GM23338 (cell line): ENCODE results near the gene CLDN9. TPM values are rescaled to one million over a fixed set of nuclear protein-coding genes. Genes with fewer than 3 reads are reported as not detected.

ENCODE experiments used
- ATAC-seq: fragments of 200-7000 bp; cut with Tn5 transposase; 3 replicates; pipeline ENCODE4 v1.9.1; 2020
- DNase-seq: peaks from one replicate; pipeline ENCODE4 v3.0.0-alpha.2; 2015; ENCODE audit warnings: low spot score
- H2AFZ ChIP-seq: fragments of 200-600 bp; sonication (generic); 2 replicates; pipeline ENCODE4 v1.8.0; 2016; ENCODE audit warnings: antibody characterized with exemption, mild to moderate bottlenecking, moderate library complexity
- H3F3A ChIP-seq: fragments of 200-600 bp; sonication (generic); replicated peaks from 2 replicates; pipeline ENCODE4 v1.8.0; 2017; ENCODE audit warnings: antibody characterized with exemption, mixed run types, low read depth
- H3K27ac ChIP-seq: fragments of 200-600 bp; sonication (generic); 2 replicates; pipeline ENCODE4 v1.6.1; 2016; ENCODE audit warnings: low read depth
- H3K27me3 ChIP-seq: fragments of 200-600 bp; sonication (generic); 2 replicates; pipeline ENCODE4 v1.8.0; 2016; ENCODE audit warnings: mild to moderate bottlenecking, mixed run types, moderate library complexity; ENCODE audit not compliant: insufficient read depth
- H3K36me3 ChIP-seq: fragments of 200-600 bp; sonication (generic); 2 replicates; pipeline ENCODE4 v1.8.0; 2016; ENCODE audit warnings: mild to moderate bottlenecking; ENCODE audit not compliant: insufficient read depth
- H3K4me1 ChIP-seq: fragments of 200-600 bp; sonication (generic); 2 replicates; pipeline ENCODE4 v1.8.0; 2016; ENCODE audit warnings: mild to moderate bottlenecking, moderate library complexity; ENCODE audit not compliant: insufficient read depth
- H3K4me2 ChIP-seq: fragments of 200-600 bp; sonication (generic); 2 replicates; pipeline ENCODE4 v1.7.1; 2017; ENCODE audit warnings: mixed run types
- H3K4me3 ChIP-seq: fragments of 200-600 bp; sonication (generic); 2 replicates; pipeline ENCODE4 v1.6.1; 2016; ENCODE audit warnings: mixed run types
- H3K79me2 ChIP-seq: fragments of 200-600 bp; sonication (generic); replicated peaks from 2 replicates; pipeline ENCODE4 v1.8.0; 2017; ENCODE audit warnings: mild to moderate bottlenecking; ENCODE audit not compliant: insufficient read depth
- H3K9me2 ChIP-seq: fragments of 200-600 bp; sonication (generic); 2 replicates; pipeline ENCODE4 v1.8.0; 2017; ENCODE audit not compliant: insufficient read depth
- H4K20me1 ChIP-seq: fragments of 200-600 bp; sonication (generic); replicated peaks from 2 replicates; pipeline ENCODE4 v1.8.0; 2017; ENCODE audit warnings: mild to moderate bottlenecking; ENCODE audit not compliant: insufficient read depth
- H3K27ac Mint-ChIP-seq: 2 replicates; pipeline ENCODE4 v1.8.0; 2020; ENCODE audit warnings: inconsistent platforms, mild to moderate bottlenecking, moderate library complexity, mixed read lengths
- H3K27me3 Mint-ChIP-seq: 3 replicates; pipeline ENCODE4 v1.8.0; 2022; ENCODE audit warnings: low read depth, mild to moderate bottlenecking, moderate library complexity, mixed read lengths, inconsistent platforms; ENCODE audit not compliant: insufficient read depth, poor library complexity
- H3K36me3 Mint-ChIP-seq: 3 replicates; pipeline ENCODE4 v1.8.0; 2021; ENCODE audit warnings: low read depth, mild to moderate bottlenecking, inconsistent platforms, moderate library complexity, mixed read lengths
- H3K4me1 Mint-ChIP-seq: 3 replicates; pipeline ENCODE4 v1.8.0; 2020; ENCODE audit warnings: mild to moderate bottlenecking, inconsistent platforms, mixed read lengths
- H3K4me3 Mint-ChIP-seq: 3 replicates; pipeline ENCODE4 v1.8.0; 2021; ENCODE audit warnings: moderate library complexity, mild to moderate bottlenecking, inconsistent platforms, mixed read lengths
- H3K9me3 Mint-ChIP-seq: 3 replicates; pipeline ENCODE4 v1.8.0; 2020; ENCODE audit warnings: moderate library complexity, mild to moderate bottlenecking, inconsistent platforms, mixed read lengths
- CREB1 ChIP-seq: fragments of 250-450 bp; sonication (Bioruptor Pico); IDR thresholded peaks from 2 replicates; pipeline ENCODE4 v1.5.0; 2020; ENCODE audit warnings: low read depth, mild to moderate bottlenecking, moderate library complexity
- CTCF ChIP-seq, 2 experiments: fragments of 200-600 bp in 1 of 2; sonication (generic) in 1 of 2; conservative IDR thresholded peaks; 2 replicates each; pipeline versions ENCODE4 v1.5.1 to v1.6.1; 2016 to 2017; ENCODE audit warnings: antibody characterized with exemption in 2 of 2, low read depth in 2 of 2, mild to moderate bottlenecking in 2 of 2, moderate library complexity in 1 of 2
- NANOG ChIP-seq: IDR thresholded peaks from 2 replicates; pipeline ENCODE4 v1.6.1; 2016; ENCODE audit warnings: antibody characterized with exemption, borderline replicate concordance
- POLR2AphosphoS5 ChIP-seq: IDR thresholded peaks from 2 replicates; pipeline ENCODE4 v1.6.1; 2016; ENCODE audit warnings: antibody characterized with exemption, low read depth
- STAT1 ChIP-seq: IDR thresholded peaks from one replicate; pipeline ENCODE4 v1.6.1; 2016; ENCODE audit warnings: antibody characterized with exemption; ENCODE audit not compliant: unreplicated experiment
- ZNF331 ChIP-seq: fragments of 250-450 bp; sonication (Bioruptor Pico); IDR thresholded peaks from 2 replicates; pipeline ENCODE4 v1.5.0; 2020; ENCODE audit warnings: low read depth, mild to moderate bottlenecking, moderate library complexity
- polyA plus RNA-seq: library from polyadenylated mRNA; unstranded; fragments of >200 nt; fragmentation: Nextera tagmentation; extraction: Ambion mirVana; gene quantifications from 2 replicates; pipeline ENCODE4 v1.2.1, GENCODE V29; 2016
- total RNA-seq: library from RNA; depleted of rRNA; stranded (reverse); fragments of >200 nt; shearing (Covaris generic); gene quantifications from 2 replicates; pipeline ENCODE4 v1.2.3, GENCODE V29; 2014
- TF ChIP-seq, protein P1 (sequence below): fragments of 250-450 bp; sonication (Bioruptor Pico); IDR thresholded peaks from 2 replicates; pipeline ENCODE4 v1.5.0; 2020; ENCODE audit warnings: mild to moderate bottlenecking, moderate library complexity

The CLDN9 gene
- total and polyA plus RNA-seq, 2 experiments from 2014 or later = 1.8 to 3.0 TPM

GRCh38 chr16:2999929-3000328 lies 12.8 kb upstream of the CLDN9 start (continued):
- TF ChIP-seq, protein P1, sequence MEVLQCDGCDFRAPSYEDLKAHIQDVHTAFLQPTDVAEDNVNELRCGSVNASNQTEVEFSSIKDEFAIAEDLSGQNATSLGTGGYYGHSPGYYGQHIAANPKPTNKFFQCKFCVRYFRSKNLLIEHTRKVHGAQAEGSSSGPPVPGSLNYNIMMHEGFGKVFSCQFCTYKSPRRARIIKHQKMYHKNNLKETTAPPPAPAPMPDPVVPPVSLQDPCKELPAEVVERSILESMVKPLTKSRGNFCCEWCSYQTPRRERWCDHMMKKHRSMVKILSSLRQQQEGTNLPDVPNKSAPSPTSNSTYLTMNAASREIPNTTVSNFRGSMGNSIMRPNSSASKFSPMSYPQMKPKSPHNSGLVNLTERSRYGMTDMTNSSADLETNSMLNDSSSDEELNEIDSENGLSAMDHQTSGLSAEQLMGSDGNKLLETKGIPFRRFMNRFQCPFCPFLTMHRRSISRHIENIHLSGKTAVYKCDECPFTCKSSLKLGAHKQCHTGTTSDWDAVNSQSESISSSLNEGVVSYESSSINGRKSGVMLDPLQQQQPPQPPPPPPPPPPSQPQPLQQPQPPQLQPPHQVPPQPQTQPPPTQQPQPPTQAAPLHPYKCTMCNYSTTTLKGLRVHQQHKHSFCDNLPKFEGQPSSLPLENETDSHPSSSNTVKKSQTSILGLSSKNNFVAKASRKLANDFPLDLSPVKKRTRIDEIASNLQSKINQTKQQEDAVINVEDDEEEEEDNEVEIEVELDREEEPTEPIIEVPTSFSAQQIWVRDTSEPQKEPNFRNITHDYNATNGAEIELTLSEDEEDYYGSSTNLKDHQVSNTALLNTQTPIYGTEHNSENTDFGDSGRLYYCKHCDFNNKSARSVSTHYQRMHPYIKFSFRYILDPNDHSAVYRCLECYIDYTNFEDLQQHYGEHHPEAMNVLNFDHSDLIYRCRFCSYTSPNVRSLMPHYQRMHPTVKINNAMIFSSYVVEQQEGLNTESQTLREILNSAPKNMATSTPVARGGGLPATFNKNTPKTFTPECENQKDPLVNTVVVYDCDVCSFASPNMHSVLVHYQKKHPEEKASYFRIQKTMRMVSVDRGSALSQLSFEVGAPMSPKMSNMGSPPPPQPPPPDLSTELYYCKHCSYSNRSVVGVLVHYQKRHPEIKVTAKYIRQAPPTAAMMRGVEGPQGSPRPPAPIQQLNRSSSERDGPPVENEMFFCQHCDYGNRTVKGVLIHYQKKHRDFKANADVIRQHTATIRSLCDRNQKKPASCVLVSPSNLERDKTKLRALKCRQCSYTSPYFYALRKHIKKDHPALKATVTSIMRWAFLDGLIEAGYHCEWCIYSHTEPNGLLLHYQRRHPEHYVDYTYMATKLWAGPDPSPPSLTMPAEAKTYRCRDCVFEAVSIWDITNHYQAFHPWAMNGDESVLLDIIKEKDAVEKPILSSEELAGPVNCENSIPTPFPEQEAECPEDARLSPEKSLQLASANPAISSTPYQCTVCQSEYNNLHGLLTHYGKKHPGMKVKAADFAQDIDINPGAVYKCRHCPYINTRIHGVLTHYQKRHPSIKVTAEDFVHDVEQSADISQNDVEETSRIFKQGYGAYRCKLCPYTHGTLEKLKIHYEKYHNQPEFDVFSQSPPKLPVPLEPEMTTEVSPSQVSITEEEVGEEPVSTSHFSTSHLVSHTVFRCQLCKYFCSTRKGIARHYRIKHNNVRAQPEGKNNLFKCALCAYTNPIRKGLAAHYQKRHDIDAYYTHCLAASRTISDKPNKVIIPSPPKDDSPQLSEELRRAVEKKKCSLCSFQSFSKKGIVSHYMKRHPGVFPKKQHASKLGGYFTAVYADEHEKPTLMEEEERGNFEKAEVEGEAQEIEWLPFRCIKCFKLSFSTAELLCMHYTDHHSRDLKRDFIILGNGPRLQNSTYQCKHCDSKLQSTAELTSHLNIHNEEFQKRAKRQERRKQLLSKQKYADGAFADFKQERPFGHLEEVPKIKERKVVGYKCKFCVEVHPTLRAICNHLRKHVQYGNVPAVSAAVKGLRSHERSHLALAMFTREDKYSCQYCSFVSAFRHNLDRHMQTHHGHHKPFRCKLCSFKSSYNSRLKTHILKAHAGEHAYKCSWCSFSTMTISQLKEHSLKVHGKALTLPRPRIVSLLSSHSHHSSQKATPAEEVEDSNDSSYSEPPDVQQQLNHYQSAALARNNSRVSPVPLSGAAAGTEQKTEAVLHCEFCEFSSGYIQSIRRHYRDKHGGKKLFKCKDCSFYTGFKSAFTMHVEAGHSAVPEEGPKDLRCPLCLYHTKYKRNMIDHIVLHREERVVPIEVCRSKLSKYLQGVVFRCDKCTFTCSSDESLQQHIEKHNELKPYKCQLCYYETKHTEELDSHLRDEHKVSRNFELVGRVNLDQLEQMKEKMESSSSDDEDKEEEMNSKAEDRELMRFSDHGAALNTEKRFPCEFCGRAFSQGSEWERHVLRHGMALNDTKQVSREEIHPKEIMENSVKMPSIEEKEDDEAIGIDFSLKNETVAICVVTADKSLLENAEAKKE = no peak
- TF ChIP-seq CREB1 (CRISPR knock-in tag) (no peak), POLR2AphosphoS5 (no peak), CTCF (conservative IDR thresholded peaks at IDR 0.05; ENCODE audit: low read depth in 2 of 2) (no peak), STAT1 (no peak), ZNF331 (no peak)

GRCh38 chr16:3000540-3000939 lies 12.2 kb upstream of the CLDN9 start:
- H3K9me3 Mint-ChIP-seq = no peaks in the 10 kb centered on the region
- Histone ChIP-seq H2AFZ (no peak overlapping the region), H3K27ac (no peak overlapping the region), H4K20me1 (no peaks in the 10 kb centered on the region), H3K4me3 (no peak overlapping the region), H3K27me3 (no peaks in the 10 kb centered on the region), H3F3A (no peaks in the 10 kb centered on the region; the same call in 1 of the 2 replicates), H3K9me2 (no peaks in the 10 kb centered on the region), H3K4me2 (no peak overlapping the region), H3K4me1 (peaks cover 8% of the 10 kb centered on the region), H3K36me3 (no peaks in the 10 kb centered on the region), H3K79me2 (no peaks in the 10 kb centered on the region)
- peaks cover 4% of the 10 kb centered on the region; the same call in 1 of the 3 replicates for H3K36me3 Mint-ChIP-seq
- no peak overlapping the region for H3K4me3 Mint-ChIP-seq
- ATAC-seq (no peak), DNase-seq (no peak)
- H3K4me1 Mint-ChIP-seq = peaks cover 12% of the 10 kb centered on the region; the same call in 2 of the 3 replicates
- H3K27me3 Mint-ChIP-seq = peaks cover 5% of the 10 kb centered on the region
- no peak overlapping the region for H3K27ac Mint-ChIP-seq
- TF ChIP-seq, protein P1 = no peak
- no peak for TF ChIP-seq NANOG
